Measurements from ENCODE around the gene OR8B2. TPM values are rescaled to one million over a fixed set of nuclear protein-coding genes. Genes with fewer than 3 reads are reported as not detected.
"Not testable (repeated sequence)": the region's sequence is repeated elsewhere in the genome, so short reads cannot be mapped to it uniquely, and the experiment has no call there.

The OR8B2 gene
- total RNA-seq, 4 donors from 2014 or later: not detected

GRCh38 chr11:124394408-124394807, 10.1 kb upstream of the OR8B2 start:
- TF ChIP-seq POLR2A (IDR thresholded peaks at IDR 0.05): no peak
- TF ChIP-seq, protein P1, sequence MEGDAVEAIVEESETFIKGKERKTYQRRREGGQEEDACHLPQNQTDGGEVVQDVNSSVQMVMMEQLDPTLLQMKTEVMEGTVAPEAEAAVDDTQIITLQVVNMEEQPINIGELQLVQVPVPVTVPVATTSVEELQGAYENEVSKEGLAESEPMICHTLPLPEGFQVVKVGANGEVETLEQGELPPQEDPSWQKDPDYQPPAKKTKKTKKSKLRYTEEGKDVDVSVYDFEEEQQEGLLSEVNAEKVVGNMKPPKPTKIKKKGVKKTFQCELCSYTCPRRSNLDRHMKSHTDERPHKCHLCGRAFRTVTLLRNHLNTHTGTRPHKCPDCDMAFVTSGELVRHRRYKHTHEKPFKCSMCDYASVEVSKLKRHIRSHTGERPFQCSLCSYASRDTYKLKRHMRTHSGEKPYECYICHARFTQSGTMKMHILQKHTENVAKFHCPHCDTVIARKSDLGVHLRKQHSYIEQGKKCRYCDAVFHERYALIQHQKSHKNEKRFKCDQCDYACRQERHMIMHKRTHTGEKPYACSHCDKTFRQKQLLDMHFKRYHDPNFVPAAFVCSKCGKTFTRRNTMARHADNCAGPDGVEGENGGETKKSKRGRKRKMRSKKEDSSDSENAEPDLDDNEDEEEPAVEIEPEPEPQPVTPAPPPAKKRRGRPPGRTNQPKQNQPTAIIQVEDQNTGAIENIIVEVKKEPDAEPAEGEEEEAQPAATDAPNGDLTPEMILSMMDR (IDR thresholded peaks at IDR 0.05): no peak
- intact Hi-C loops (cut with DNase I; ENCODE audit: low total_unique reads): no loop called here
- H3K4me3 ChIP-seq: no peak overlapping the region
- no peak overlapping the region for H3K27ac ChIP-seq
- no peaks in the 10 kb centered on the region for H3K9me3 ChIP-seq
- no peak for DNase-seq
- H3K36me3 ChIP-seq: no peaks in the 10 kb centered on the region
- no peaks in the 10 kb centered on the region for H3K4me1 ChIP-seq
- H3K27me3 ChIP-seq: no peaks in the 10 kb centered on the region

DNA sequence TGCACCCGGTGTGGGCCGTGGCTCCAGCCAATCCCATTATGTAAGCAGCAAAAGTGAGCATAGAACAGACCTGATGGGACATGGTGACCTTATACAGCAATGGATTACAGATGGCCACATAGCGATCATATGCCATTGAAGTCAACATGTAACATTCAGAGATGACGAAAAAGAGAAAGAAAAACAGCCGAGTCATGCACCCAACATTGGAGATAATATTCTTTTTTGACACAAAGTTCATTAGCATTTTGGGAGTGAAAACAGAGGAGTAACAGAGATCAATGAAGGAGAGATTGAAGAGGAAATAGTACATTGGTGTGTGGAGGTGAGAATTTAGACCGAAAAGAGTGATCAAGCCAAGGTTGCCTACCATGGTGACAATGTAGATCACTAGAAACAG, 1.4 kb downstream of the OR8B2 start:
- H3K4me3 ChIP-seq; H3K9me3 ChIP-seq; intact Hi-C loops (cut with DNase I; ENCODE audit: low total_unique reads); H3K36me3 ChIP-seq; H3K27ac ChIP-seq; H3K27me3 ChIP-seq; H3K4me1 ChIP-seq; DNase-seq: not testable (repeated sequence)

- Histone ChIP-seq H3K4me3 (no peak overlapping the region), H3K27ac (no peak overlapping the region), H3K9me3 (no peaks in the 10 kb centered on the region), H3K4me1 (no peaks in the 10 kb centered on the region), H3K36me3 (no peaks in the 10 kb centered on the region), H3K27me3 (no peaks in the 10 kb centered on the region)
- TF ChIP-seq POLR2A (IDR thresholded peaks at IDR 0.05): no peak
- TF ChIP-seq, protein P1 (IDR thresholded peaks at IDR 0.05): no peak
- intact Hi-C loops (cut with DNase I; ENCODE audit: low total_unique reads): no loop called here
- no peak for DNase-seq
Measured at GRCh38 chr11:124380585-124380984, 3.7 kb downstream of the OR8B2 start.

DNA sequence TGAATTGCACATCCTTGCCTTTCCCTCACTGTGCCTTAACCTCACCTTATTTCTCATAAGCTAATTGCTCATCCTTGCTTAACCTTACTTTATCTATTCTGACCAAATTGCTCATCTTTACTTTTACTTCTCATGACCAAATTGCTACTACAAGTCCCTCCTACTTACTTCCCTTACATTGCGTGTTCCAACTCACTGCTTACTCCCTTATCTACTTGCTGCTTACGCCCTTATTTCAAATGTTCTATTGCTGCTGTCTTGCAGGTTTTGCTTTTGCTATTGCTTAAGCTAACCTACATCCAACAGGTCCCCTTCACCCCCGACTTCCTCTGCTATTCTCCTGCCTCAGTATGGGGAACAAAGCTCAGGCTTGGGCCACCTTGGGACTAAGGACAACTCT, 8.0 kb downstream of the OR8B2 start:
- TF ChIP-seq, protein P1 (IDR thresholded peaks at IDR 0.05): no peak
- no peak for TF ChIP-seq POLR2A (IDR thresholded peaks at IDR 0.05)
- Histone ChIP-seq H3K4me3 (no peak overlapping the region), H3K36me3 (no peaks in the 10 kb centered on the region)

DNA sequence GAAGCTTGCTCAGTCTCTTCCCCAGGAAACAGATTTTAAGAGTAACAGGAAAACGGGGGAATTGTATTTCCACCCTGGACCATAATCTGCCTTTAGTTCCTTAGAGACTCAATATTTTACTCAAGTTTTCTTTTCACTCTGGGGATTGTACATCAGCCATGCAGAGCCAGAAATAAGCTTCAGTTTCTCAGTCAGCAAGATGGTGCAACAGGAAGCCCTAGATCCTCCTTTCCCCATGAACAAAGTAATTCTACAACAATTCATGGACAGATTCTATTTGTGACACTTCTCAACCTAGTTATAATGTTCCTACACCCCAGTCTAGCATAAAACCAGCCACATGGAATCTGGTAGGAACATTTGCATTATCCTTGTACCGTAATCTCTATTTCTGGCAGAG, 24.7 kb downstream of the OR8B2 start:
- DNase-seq: no peak
- Histone ChIP-seq H3K27me3 (no peaks in the 10 kb centered on the region), H3K4me3 (no peak overlapping the region), H3K4me1 (no peaks in the 10 kb centered on the region), H3K27ac (no peak overlapping the region), H3K9me3 (no peaks in the 10 kb centered on the region), H3K36me3 (no peaks in the 10 kb centered on the region)
- intact Hi-C loops (cut with DNase I; ENCODE audit: low total_unique reads): no loop called here
- TF ChIP-seq, protein P1 (IDR thresholded peaks at IDR 0.05): no peak
- no peak for TF ChIP-seq POLR2A (IDR thresholded peaks at IDR 0.05)

More for the DNA sequence above, 8.0 kb downstream of the OR8B2 start:
- Histone ChIP-seq H3K9me3 (no peaks in the 10 kb centered on the region), H3K4me1 (no peaks in the 10 kb centered on the region), H3K27me3 (no peaks in the 10 kb centered on the region), H3K27ac (no peak overlapping the region)
- no peak for DNase-seq
- intact Hi-C loops (cut with DNase I; ENCODE audit: low total_unique reads): no loop called here

GRCh38 chr11:124346311-124346955, 37.9 kb downstream of the OR8B2 start:
- TF ChIP-seq, protein P1 (IDR thresholded peaks at IDR 0.05): no peak
- TF ChIP-seq POLR2A (IDR thresholded peaks at IDR 0.05): no peak
- Histone ChIP-seq H3K27ac (no peak overlapping the region), H3K36me3 (no peaks in the 10 kb centered on the region), H3K4me3 (no peak overlapping the region), H3K4me1 (no peaks in the 10 kb centered on the region), H3K27me3 (no peaks in the 10 kb centered on the region), H3K9me3 (peaks cover 0 to 2% of the 10 kb centered on the region in 2 donors)
- intact Hi-C loops (cut with DNase I; ENCODE audit: low total_unique reads): no loop called here
- DNase-seq: no peak
